GM18517 (cell line): ENCODE measurements around the gene CD300C.
"Not testable (repeated sequence)": the region's sequence is repeated elsewhere in the genome, so short reads cannot be mapped to it uniquely, and the experiment has no call there.

Experiments used
- ATAC-seq: cut with Tn5 transposase; IDR thresholded peaks from one replicate; pipeline ENCODE4 v1.9.1; 2021; ENCODE audit warnings: mild to moderate bottlenecking, moderate library complexity; ENCODE audit not compliant: unreplicated experiment

The CD300C gene

DNA sequence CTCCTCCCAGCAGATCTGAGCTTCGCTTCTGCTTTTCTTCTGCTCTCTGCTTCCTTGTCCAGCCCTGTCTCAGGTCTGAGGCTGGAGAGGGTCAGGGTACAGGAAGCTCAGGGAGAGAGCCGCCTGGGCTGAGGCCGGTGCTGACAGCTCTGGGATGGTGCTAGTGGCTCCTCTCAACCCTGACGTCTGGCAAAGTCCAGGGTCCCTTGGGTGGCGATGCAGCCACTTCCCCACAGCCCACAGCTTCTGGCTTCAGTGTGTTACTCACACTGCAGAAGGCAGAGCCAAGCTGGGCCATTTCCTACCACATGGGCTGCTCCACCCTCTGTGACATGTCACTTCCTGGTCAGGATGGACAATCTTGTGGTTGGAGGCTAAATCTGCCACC is at the start of gene CD300C:
Gene CD300C (minus strand): TSS at position 273 of the 388 bp plus-strand sequence. CDS start 333 bp downstream, outside the sequence.
- ATAC-seq: no peak

GRCh38 chr17:74595037-74595750 is 49.3 kb upstream of the CD300C start:
- no peak for ATAC-seq

GRCh38 chr17:74592087-74592990 is 46.4 kb upstream of the CD300C start, which contains the start of gene CD300LD:
Gene CD300LD (minus strand): TSS chr17:74592283. CDS start chr17:74592202, 81 bp downstream.
- ATAC-seq: no peak

- no peak for ATAC-seq
Observed at GRCh38 chr17:74591503-74591902, 45.6 kb upstream of the CD300C start.

DNA sequence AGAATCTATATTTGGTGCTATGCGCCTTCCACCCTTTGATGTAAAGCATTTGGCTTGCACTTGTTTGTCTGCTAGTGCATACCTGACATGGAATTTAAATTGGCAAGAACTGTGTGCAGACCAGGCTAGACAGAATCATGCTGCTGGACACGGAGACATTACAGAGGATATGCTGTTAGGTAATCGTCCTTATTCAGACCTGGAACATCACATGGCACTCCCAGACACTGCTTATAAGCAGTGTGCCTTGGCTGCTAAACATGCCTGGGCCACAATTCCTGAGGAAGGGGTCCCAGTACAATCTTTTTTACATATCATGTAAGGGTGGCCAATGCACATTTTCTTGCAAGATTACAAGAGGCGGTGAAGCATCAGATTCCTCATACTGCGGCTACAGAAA is 39.8 kb upstream of the CD300C start:
- no peak for ATAC-seq

DNA sequence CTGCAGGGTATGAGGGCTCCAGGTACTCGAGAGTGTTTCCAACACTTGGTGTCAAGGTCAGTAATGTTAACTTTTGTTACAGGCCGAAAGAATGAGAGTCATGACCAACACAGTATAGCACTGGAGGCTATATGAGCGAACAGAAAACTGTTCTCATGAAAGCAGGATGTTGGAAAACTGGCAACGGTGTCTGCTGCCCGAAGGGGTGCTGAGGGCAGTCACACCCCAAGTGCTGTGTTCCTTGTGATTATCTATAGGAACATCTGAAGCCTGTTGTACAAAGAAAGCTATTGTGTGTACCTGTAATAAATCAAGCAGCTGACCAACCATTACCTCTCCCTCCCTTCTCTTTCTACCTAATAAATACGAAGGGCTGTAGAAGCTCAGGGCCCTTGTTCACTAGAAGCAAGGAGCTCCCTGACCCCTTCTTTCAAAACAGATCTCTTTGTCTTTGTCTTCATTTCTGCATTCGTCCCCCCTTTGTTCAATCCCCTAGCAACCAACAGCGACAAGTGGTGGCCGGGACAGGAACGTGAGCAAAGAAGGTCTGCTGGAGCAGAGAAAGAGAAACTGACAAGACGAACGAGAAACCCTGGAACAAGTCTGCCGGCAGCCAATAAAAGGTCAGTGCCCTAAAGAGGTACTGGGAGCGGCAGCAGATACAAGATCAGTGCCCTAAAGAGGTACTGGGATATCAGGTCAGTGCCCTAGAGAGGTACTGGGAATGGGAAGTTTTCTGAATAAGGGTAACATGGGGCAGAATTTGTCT is 38.6 kb upstream of the CD300C start:
- no peak for ATAC-seq

DNA sequence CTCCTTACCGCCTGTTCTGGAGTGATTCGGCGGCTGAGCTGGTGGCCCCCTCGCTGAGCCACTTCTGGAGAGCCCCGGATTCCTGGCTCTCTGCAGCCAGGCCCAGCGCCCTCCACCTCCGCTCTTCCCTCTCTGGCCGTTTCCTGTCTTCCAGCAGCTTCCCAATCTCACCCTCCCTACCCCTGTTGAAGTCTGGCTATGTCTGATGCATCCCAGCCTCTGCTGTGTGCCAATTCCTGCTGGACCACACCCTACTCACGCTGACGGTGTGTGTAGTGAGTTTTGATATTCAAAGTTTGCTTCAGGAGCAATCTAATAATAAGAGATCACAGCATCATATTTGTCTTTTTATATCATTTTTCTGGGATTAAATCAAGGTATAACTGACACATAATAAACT is 36.7 kb upstream of the CD300C start:
- no peak for ATAC-seq

GRCh38 chr17:74579900-74580299 is 34.0 kb upstream of the CD300C start:
- ATAC-seq: no peak

GRCh38 chr17:74578979-74579378 is 33.1 kb upstream of the CD300C start:
- no peak for ATAC-seq

DNA sequence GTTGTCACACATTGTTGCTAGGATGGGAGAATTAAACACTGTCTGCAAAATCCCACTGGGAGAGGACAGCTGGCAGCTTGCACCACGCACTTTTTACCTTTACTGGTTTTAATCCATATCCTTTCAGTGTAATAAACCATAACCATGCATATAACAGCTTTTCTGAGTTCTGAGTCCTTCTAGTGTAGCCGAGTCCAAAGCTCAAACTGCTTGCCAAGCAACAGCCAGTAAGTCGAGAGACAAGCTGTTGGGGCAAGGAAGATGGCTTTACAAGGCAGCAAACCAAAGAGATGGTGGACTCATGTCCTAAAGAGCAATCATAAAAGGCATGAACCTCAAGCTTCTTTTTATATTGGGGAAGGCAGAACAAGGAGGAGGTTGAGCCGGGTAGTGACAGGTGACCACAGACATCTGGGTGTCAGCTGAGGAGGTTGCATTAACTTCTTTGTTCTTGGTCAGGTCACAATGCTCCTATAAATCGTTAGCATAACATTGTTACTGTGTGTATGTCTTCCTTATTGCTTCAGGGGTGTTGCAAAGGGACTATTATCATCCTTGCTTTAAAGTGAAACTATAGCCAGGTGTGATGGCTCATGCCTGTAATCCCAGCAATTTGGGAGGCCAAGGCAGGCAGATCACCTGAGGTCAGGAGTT is 28.7 kb upstream of the CD300C start:
- no peak for ATAC-seq

DNA sequence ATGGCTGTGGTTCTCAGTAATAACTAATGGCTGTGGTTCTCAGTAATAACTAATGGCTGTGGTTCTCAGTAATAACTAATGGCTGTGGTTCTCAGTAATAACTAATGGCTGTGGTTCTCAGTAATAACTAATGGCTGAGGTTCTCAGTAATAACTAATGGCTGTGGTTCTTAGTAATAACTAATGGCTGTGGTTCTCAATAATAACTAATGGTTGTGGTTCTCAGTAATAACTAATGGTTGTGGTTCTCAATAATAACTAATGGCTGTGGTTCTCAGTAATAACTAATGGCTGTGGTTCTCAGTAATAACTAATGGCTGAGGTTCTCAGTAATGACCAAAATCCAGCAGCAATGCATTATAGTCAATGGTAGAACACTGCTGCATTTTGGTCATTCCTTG is 27.7 kb upstream of the CD300C start:
- not testable (repeated sequence) for ATAC-seq

DNA sequence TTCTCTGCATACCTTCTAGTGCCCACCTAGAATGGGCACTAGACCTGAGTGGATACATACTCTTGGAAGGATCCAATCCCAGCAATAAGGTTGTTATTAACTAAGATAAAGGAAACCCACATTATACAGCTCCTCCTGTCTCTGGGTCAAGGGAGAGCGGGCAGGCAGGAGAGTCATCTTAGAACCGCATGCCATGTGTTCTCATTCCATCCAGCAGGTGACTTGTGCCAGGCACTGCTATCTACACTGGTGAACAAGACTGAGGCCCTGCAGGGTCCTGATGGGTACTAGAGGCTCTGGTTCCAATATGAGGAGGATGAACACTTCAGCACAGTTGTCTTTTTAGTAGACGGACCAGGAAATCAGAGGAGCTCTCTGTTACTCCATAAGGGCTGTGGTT is 27.3 kb upstream of the CD300C start:
- no peak for ATAC-seq

GRCh38 chr17:74571621-74572270 is 25.8 kb upstream of the CD300C start:
- ATAC-seq: no peak

DNA sequence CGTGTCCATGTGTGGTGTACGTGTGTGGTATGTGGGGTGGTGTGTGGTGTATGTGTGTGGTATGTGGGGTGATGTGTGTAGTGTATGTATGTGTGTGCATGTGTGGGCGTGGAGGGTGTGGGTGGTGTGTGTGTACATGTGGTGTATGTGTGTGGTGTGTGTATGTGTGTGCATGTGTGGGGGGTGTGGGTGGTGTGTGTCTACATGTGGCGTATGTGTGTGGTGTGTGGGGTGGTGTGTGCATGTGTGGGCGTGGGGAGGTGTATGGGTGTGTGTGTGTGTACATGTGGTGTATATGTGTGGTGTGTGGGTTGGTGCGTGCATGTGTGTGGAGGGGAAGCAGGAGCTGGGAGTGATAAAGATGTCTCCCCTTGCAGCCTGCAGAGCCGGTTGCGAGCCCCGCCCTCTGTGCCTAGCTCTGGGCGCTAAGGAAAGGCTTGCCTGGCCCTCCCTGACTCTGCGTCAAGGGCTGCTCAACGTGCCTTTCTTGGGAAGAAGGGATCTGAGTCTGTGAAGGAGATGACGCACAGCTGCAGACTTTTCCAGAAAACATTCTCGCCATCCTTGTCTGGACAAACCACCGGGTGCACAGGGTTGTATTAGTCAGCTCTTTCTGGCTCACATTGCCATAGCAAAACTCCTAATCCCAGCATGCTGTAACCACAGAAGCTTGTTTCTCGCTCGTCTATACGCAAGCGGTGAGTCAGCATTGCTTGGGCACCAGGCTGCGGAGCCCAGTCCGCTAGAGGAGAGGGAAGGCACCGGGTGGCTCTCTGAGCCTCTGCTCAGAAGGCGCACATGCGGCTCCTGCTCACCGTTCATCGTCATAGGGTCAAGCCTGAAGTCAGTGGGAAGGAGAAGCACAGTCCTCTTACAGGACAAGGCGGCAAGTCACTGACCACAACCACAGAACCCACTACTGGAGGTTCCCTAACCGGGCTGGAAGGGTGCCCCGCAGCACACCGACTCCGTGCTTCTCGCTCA is 23.4 kb upstream of the CD300C start:
- ATAC-seq: no peak

DNA sequence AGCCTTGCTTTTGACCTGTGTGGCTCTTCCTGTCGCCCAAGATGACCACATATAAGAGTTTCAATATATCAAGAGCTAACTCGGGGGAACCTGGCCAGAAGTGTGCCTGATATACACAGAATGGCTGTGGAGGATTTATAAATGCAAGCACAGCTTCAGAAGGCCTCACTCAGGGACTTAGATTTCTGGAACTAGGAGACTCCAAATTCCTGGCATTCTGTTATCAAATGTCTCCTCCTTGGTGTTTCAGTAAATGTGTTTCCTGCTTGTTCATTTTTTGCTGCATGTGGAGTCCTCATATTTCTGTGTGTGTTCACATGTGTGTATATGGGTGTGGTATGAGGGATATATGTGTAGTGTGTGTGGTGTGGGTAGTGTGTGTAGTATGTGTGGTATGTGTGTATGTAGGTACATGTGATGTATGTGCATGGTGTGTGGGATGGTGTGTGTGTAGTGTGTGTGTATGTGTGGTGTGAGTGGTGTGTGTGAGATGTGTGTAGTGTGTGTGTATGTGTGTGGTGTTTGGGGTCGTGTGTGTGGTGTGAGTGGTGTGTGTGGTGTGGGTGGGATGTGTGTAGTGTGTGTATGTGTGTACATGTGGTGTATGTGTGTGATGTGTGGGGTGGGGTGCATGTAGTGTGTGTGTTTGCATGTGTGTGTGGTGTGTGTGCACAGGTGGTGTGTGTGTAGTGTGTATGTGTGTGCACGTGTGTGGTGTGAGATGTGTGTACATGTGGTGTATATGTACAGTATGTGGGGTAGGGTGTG is 22.4 kb upstream of the CD300C start:
- ATAC-seq: no peak

- no peak for ATAC-seq
Observed at GRCh38 chr17:74567397-74567796, 21.5 kb upstream of the CD300C start, which contains the start of gene CD300H. Gene CD300H (minus strand): TSS chr17:74567509.

- no peak for ATAC-seq
Observed at GRCh38 chr17:74566132-74566753, 20.3 kb upstream of the CD300C start.

DNA sequence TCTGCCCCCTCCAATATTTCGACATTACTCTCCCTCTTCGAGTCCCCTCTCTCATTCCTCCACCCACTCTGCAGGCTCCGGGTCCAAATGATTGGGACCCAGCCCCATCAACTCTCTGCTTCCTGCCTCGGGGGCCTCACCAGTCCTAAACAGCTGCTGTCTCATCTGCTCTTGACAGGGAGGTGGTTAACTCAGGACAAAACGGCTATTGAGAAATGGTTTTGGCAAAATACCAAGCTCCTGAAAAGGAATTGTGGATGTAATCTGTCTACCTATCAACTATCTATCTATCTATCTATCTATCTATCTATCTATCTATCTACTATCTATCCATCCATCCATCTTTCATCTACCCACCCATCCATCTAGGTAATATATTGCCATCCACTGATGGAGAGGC is 19.2 kb upstream of the CD300C start:
- no peak for ATAC-seq
